Liver (tissue), 9 donors: ENCODE results near the gene TSN. TPM values are rescaled to one million over a fixed set of nuclear protein-coding genes. Genes with fewer than 3 reads are reported as not detected.

Experiments
- DNase-seq: peaks from one replicate; pipeline ENCODE4 v3.0.0-alpha.2; 2017; ENCODE audit warnings: low spot score
- H3K27ac ChIP-seq, 2 donors: one replicate each; pipeline ENCODE4 v1.7.0; 2013; ENCODE audit warnings: inconsistent platforms in 2 of 2, low read length in 2 of 2, control low read depth in 1 of 2, low read depth in 1 of 2, mild to moderate bottlenecking in 1 of 2
- H3K27me3 ChIP-seq, 4 donors: one replicate each; pipeline versions ENCODE4 v1.6.1 to v1.7.0; 2013; ENCODE audit warnings: low read length in 3 of 4, inconsistent platforms in 1 of 4, mild to moderate bottlenecking in 1 of 4, moderate library complexity in 1 of 4; ENCODE audit not compliant: control insufficient read depth in 4 of 4, insufficient read depth in 4 of 4
- H3K36me3 ChIP-seq, 4 donors: one replicate each; pipeline versions ENCODE4 v1.6.1 to v1.7.0; 2013; ENCODE audit warnings: low read length in 3 of 4, mild to moderate bottlenecking in 3 of 4, low read depth in 1 of 4, moderate library complexity in 1 of 4; ENCODE audit not compliant: control insufficient read depth in 4 of 4, insufficient read depth in 3 of 4
- H3K4me1 ChIP-seq, 4 donors: one replicate each; pipeline versions ENCODE4 v1.6.1 to v1.7.0; 2013; ENCODE audit warnings: low read length in 3 of 4, mild to moderate bottlenecking in 3 of 4, moderate library complexity in 1 of 4; ENCODE audit not compliant: control insufficient read depth in 4 of 4, insufficient read depth in 4 of 4
- H3K4me3 ChIP-seq, 3 donors: one replicate each; pipeline versions ENCODE4 v1.6.1 to v1.7.0; 2013; ENCODE audit warnings: low read length in 3 of 3, control low read depth in 1 of 3, low read depth in 1 of 3, mild to moderate bottlenecking in 1 of 3
- H3K9ac ChIP-seq, 2 donors: one replicate each; pipeline ENCODE4 v1.7.0; 2013; ENCODE audit warnings: low read length in 2 of 2, mild to moderate bottlenecking in 2 of 2, moderate library complexity in 2 of 2, control low read depth in 1 of 2, low read depth in 1 of 2
- H3K9me3 ChIP-seq, 4 donors: one replicate each; pipeline versions ENCODE4 v1.6.1 to v1.7.0; 2013; ENCODE audit warnings: low read length in 3 of 4; ENCODE audit not compliant: control insufficient read depth in 4 of 4
- CTCF ChIP-seq: fragments of 150-350 bp; IDR thresholded peaks from 2 replicates; pipeline ENCODE4 v1.5.1; 2017; ENCODE audit warnings: improper control_type of control experiment, low read depth, low read length; ENCODE audit not compliant: missing input control
- EGR1 ChIP-seq, 2 donors: IDR thresholded peaks; 2 replicates each; pipeline ENCODE4 v1.6.1; 2016 to 2018; ENCODE audit warnings: antibody characterized with exemption in 2 of 2, low read depth in 2 of 2
- FOXA1 ChIP-seq: IDR thresholded peaks from 2 replicates; pipeline ENCODE4 v1.6.1; 2016; ENCODE audit warnings: antibody characterized with exemption
- FOXA2 ChIP-seq: IDR thresholded peaks from 2 replicates; pipeline ENCODE4 v1.6.1; 2016; ENCODE audit warnings: antibody characterized with exemption
- GABPA ChIP-seq, 2 donors: IDR thresholded peaks in 1 of 2; conservative IDR thresholded peaks in 1 of 2; 2 replicates each; pipeline ENCODE4 v1.6.1; 2016; ENCODE audit warnings: antibody characterized with exemption in 2 of 2, mild to moderate bottlenecking in 1 of 2, moderate library complexity in 1 of 2
- HNF4A ChIP-seq, 2 donors: conservative IDR thresholded peaks; 2 replicates each; pipeline ENCODE4 v1.6.1; 2016; ENCODE audit warnings: antibody characterized with exemption in 2 of 2, mild to moderate bottlenecking in 2 of 2
- HNF4G ChIP-seq: IDR thresholded peaks from 2 replicates; pipeline ENCODE4 v1.6.1; 2016; ENCODE audit warnings: antibody characterized with exemption
- JUND ChIP-seq, 2 donors: IDR thresholded peaks; 2 replicates each; pipeline ENCODE4 v1.6.1; 2016; ENCODE audit warnings: antibody characterized with exemption in 2 of 2
- NR2F2 ChIP-seq: IDR thresholded peaks from 2 replicates; pipeline ENCODE4 v1.6.1; 2016; ENCODE audit warnings: antibody characterized with exemption
- RAD21 ChIP-seq, 2 donors: IDR thresholded peaks; 2 replicates each; pipeline ENCODE4 v1.6.1; 2016; ENCODE audit warnings: antibody characterized with exemption in 2 of 2, mild to moderate bottlenecking in 2 of 2
- RXRA ChIP-seq, 2 donors: IDR thresholded peaks; 2 replicates each; pipeline ENCODE4 v1.6.1; 2017 to 2018; ENCODE audit warnings: antibody characterized with exemption in 2 of 2, mild to moderate bottlenecking in 1 of 2
- SP1 ChIP-seq: IDR thresholded peaks from 2 replicates; pipeline ENCODE4 v1.6.1; 2018; ENCODE audit warnings: antibody characterized with exemption, mild to moderate bottlenecking
- TAF1 ChIP-seq: conservative IDR thresholded peaks from 2 replicates; pipeline ENCODE4 v1.6.1; 2016; ENCODE audit warnings: antibody characterized with exemption, mild to moderate bottlenecking
- YY1 ChIP-seq: IDR thresholded peaks from 2 replicates; pipeline ENCODE4 v1.6.1; 2016; ENCODE audit warnings: antibody characterized with exemption, mild to moderate bottlenecking
- WGBS: extraction: QIAGEN DNeasy Blood & Tissue Kit; methylation state at CpG from one replicate; pipeline ENCODE4 v1.1.7; 2013; 5-methylcytosine and 5-hydroxymethylcytosine counted together
- polyA plus RNA-seq, 2 donors: library from polyadenylated mRNA; stranded (reverse) in 1 of 2; unstranded in 1 of 2; fragments of 200-250 nt in 1 of 2; fragments of >200 nt in 1 of 2; fragmentation: Nextera tagmentation in 1 of 2; extraction: Ambion mirVana in 1 of 2; gene quantifications; one replicate each; pipeline versions ENCODE4 v1.2.1 to v1.2.3, GENCODE V29; 2013 to 2015
- total RNA-seq, 2 donors: library from RNA; depleted of rRNA; stranded (reverse); fragments of >200 nt; gene quantifications; one replicate each; pipeline ENCODE4 v1.2.3, GENCODE V29; 2014
- TF ChIP-seq, protein P1 (sequence below): IDR thresholded peaks from 2 replicates; pipeline ENCODE4 v1.6.1; 2016; ENCODE audit warnings: antibody characterized with exemption
- TF ChIP-seq, protein P2 (sequence below): IDR thresholded peaks from 2 replicates; pipeline ENCODE4 v1.6.1; 2016; ENCODE audit warnings: antibody characterized with exemption, mild to moderate bottlenecking
- TF ChIP-seq, protein P3 (sequence below): IDR thresholded peaks from 2 replicates; pipeline ENCODE4 v1.6.1; 2016; ENCODE audit warnings: antibody characterized with exemption
- TF ChIP-seq, protein P4 (sequence below): IDR thresholded peaks from 2 replicates; pipeline ENCODE4 v1.6.1; 2016; ENCODE audit warnings: antibody characterized with exemption
- donor health status: healthy.
- donor health status: healthy.
- donor health status: healthy.
- donor health status: healthy.
- donor health status: healthy.

The TSN gene
- total and polyA plus RNA-seq, 4 donors: 17.0 to 30.6 (median 17.7) TPM

GRCh38 chr2:121705958-121706357 lies 49.5 kb upstream of the TSN start:
- Histone ChIP-seq H3K27me3 (no peaks in the 10 kb centered on the region), H3K9me3 (no peaks in the 10 kb centered on the region), H3K36me3 (no peaks in the 10 kb centered on the region), H3K27ac (no peak overlapping the region), H3K9ac (no peak overlapping the region), H3K4me3 (no peak overlapping the region), H3K4me1 (no peaks in the 10 kb centered on the region)
- WGBS: 92% methylated on average over 4 of the region's 4 CpGs
- DNase-seq: no peak
- no peak for TF ChIP-seq SP1
- peak in 1 of 2 donors; percentile 10 for TF ChIP-seq HNF4A (conservative IDR thresholded peaks at IDR 0.05)
- no peak for TF ChIP-seq HNF4G

DNA sequence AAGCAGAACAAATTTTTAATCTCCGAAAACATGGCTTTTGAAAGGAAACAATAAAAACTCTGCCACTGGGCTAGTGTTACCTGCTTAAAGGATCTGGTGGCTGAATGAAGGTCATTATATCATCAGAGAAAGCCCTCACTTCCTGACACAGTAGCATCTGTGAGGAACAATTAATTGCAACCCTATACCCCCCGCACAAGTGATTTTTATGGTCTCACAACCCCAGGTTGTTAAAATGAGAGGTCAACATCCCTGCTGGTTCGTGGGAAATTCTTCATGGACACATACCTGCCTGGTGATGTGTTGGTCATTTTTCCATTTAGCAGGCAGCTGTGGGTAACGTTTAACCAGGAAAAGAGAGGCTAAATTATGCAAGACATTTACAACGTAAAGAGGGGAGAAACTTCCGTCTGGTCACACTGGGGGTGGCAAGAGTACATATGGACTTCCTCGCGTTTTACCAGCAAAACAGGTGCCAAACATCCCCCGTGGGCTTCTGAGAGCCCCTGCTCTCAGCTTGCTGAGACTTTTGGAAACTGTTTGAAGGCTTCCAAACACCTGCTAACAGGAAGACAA lies 48.0 kb upstream of the TSN start:
- H3K4me1 ChIP-seq: no peaks in the 10 kb centered on the region
- no peaks in the 10 kb centered on the region for H3K36me3 ChIP-seq
- no peak overlapping the region for H3K27ac ChIP-seq
- no peak overlapping the region for H3K9ac ChIP-seq
- no peak for DNase-seq
- 59% methylated on average over 9 of the region's 9 CpGs for WGBS
- H3K27me3 ChIP-seq: no peaks in the 10 kb centered on the region
- H3K4me3 ChIP-seq: no peak overlapping the region
- no peaks in the 10 kb centered on the region for H3K9me3 ChIP-seq
- TF ChIP-seq CTCF: no peak
- TF ChIP-seq FOXA2: no peak
- no peak for TF ChIP-seq RAD21 (IDR thresholded peaks at IDR 0.05)
- TF ChIP-seq, protein P1, sequence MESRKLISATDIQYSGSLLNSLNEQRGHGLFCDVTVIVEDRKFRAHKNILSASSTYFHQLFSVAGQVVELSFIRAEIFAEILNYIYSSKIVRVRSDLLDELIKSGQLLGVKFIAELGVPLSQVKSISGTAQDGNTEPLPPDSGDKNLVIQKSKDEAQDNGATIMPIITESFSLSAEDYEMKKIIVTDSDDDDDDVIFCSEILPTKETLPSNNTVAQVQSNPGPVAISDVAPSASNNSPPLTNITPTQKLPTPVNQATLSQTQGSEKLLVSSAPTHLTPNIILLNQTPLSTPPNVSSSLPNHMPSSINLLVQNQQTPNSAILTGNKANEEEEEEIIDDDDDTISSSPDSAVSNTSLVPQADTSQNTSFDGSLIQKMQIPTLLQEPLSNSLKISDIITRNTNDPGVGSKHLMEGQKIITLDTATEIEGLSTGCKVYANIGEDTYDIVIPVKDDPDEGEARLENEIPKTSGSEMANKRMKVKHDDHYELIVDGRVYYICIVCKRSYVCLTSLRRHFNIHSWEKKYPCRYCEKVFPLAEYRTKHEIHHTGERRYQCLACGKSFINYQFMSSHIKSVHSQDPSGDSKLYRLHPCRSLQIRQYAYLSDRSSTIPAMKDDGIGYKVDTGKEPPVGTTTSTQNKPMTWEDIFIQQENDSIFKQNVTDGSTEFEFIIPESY: no peak
- TF ChIP-seq YY1: no peak
- no peak for TF ChIP-seq GABPA (IDR thresholded peaks at IDR 0.05 in 1 of 2, conservative IDR thresholded peaks at IDR 0.05 in 1 of 2)
- no peak for TF ChIP-seq HNF4A (conservative IDR thresholded peaks at IDR 0.05)
- TF ChIP-seq NR2F2: no peak
- TF ChIP-seq EGR1 (IDR thresholded peaks at IDR 0.05; ENCODE audit: low read depth in 2 of 2): no peak
- TF ChIP-seq, protein P2, sequence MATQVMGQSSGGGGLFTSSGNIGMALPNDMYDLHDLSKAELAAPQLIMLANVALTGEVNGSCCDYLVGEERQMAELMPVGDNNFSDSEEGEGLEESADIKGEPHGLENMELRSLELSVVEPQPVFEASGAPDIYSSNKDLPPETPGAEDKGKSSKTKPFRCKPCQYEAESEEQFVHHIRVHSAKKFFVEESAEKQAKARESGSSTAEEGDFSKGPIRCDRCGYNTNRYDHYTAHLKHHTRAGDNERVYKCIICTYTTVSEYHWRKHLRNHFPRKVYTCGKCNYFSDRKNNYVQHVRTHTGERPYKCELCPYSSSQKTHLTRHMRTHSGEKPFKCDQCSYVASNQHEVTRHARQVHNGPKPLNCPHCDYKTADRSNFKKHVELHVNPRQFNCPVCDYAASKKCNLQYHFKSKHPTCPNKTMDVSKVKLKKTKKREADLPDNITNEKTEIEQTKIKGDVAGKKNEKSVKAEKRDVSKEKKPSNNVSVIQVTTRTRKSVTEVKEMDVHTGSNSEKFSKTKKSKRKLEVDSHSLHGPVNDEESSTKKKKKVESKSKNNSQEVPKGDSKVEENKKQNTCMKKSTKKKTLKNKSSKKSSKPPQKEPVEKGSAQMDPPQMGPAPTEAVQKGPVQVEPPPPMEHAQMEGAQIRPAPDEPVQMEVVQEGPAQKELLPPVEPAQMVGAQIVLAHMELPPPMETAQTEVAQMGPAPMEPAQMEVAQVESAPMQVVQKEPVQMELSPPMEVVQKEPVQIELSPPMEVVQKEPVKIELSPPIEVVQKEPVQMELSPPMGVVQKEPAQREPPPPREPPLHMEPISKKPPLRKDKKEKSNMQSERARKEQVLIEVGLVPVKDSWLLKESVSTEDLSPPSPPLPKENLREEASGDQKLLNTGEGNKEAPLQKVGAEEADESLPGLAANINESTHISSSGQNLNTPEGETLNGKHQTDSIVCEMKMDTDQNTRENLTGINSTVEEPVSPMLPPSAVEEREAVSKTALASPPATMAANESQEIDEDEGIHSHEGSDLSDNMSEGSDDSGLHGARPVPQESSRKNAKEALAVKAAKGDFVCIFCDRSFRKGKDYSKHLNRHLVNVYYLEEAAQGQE: no peak
- TF ChIP-seq, protein P3, sequence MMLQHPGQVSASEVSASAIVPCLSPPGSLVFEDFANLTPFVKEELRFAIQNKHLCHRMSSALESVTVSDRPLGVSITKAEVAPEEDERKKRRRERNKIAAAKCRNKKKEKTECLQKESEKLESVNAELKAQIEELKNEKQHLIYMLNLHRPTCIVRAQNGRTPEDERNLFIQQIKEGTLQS: no peak
- no peak for TF ChIP-seq FOXA1
- TF ChIP-seq, protein P4, sequence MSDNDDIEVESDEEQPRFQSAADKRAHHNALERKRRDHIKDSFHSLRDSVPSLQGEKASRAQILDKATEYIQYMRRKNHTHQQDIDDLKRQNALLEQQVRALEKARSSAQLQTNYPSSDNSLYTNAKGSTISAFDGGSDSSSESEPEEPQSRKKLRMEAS: no peak
- no peak for TF ChIP-seq JUND (IDR thresholded peaks at IDR 0.05)
- TF ChIP-seq SP1: no peak
- TF ChIP-seq TAF1: no peak
- no peak for TF ChIP-seq RXRA (IDR thresholded peaks at IDR 0.05)
- no peak for TF ChIP-seq HNF4G
